HG02943 (cell line): ENCODE data around the gene PRKAR2A.
"Not testable (repeated sequence)": the region's sequence is repeated elsewhere in the genome, so short reads cannot be mapped to it uniquely, and the experiment has no call there.

Experiments used
- ATAC-seq: cut with Tn5 transposase; IDR thresholded peaks from one replicate; pipeline ENCODE4 v1.9.1; 2021; ENCODE audit warnings: mild to moderate bottlenecking, low read depth, moderate library complexity; ENCODE audit not compliant: unreplicated experiment

The PRKAR2A gene

DNA sequence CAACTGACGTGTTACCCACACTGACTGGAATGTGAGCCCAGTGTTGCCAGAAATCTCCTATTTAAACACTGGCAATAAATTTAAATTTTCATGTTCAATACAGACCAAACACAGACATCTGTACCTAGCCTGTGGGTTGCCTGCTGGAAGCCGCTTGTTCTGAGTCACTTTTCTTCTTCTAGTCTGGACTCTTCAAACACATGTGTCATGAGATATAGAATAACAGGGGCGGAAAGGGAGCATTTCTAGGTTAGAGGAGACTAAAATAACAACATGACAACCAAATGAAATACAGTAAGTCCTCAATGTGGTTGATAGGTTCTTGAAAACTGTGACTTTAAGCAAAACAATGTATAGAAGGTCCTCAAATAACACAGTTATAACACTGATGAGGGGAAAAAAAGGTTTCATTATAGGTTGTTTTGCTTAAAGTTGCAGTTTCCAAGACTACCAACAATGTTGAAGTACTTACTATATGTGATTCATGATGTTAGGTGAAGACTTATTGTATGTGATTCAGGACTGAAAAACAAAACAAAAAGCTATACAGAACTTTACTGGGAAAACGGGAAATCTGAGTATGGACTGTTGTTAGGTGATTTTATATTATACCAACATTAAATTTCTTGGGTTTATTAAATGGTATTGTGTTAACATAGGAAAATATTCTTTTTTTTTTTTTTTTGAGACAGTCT lies 63.1 kb downstream of the PRKAR2A start:
- ATAC-seq = no peak

DNA sequence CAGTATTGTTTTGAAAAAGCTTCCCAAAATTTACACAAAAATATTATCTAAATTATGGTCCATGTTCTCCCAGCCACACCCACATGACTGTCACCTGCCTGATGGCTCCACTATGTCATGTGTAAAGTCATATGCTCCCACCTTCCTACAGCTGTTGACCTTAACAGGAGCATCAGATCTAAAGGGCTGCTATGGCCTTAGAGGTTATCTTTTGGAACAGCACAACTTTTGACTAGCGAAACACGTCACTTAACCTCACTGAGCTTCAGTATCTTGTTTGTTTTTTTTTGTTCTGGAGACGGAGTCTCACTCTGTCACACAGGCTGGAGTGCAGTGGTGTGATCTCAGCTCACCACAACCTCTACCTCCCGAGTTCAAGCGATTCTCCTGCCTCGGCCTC lies 64.4 kb downstream of the PRKAR2A start:
- ATAC-seq = no peak

DNA sequence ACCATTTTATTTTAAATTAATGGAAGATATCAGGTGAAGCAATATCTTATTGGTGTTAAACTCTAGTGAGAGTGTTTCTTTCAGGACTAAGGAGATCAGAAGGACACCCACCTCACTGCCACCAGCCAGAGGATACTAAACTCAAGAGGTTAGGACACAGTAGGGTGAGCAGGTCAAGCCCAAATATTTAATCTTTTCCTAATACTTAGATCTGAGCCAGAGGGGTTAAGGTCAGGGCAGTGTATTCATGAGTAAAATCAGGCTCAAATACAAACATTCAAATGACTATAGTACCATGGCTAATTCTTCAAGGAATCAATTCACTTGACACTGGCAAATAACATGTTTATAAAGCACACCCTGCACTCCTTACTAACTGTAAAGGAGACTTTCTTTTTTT lies 65.6 kb downstream of the PRKAR2A start:
- no peak for ATAC-seq

DNA sequence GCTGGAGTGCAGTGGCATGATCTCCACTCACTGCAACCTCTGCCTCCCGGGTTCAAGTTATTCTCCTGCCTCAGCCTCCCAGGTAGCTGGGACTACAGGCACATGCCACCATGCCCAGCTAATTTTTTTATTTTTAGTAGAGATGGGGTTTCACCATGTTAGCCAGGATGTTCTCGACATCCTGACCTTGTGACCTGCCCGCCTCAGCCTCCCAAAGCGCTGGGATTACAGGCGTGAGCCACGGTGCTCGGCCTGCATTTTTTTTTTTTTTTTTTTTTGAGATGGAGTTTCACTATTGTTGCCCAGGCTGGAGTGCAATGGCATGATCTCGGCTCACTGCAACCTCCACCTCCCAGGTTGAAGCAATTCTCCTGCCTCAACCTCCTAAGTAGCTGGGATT lies 69.1 kb downstream of the PRKAR2A start:
- ATAC-seq = not testable (repeated sequence)

DNA sequence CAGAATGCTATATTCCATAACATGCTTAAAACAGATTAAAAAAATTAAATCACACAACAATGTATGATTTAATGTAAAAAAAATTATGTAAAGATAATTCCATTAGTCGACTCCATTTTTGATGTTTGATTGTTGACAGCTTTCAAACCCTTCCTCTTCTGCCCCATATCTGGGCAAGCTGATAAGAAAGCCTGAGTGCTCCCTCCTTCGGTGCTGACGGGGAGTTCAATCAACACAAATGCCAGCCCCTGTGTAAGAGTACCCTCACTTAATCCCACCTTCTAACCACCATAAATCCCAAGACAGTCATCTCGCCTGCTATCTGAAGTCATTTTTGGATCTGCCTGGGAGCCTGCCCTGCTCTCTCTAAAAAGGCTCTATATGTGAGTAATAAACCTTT lies 70.8 kb downstream of the PRKAR2A start:
- ATAC-seq = no peak

DNA sequence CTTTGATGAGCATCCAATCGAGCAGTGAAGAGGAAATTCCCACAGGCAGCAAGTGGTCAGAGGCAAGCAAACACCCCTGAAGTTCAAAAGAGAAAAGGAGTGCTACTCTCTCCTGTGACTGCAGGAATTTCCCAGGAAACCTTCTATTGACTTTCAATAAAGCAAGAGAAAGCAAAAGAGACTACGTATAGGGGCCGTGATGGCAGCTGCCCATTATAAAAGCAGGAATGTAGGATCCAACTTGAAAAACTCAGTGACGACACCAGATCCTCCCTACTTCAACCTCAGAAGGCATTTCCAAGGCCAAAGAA lies 77.5 kb downstream of the PRKAR2A start:
- ATAC-seq = no peak

DNA sequence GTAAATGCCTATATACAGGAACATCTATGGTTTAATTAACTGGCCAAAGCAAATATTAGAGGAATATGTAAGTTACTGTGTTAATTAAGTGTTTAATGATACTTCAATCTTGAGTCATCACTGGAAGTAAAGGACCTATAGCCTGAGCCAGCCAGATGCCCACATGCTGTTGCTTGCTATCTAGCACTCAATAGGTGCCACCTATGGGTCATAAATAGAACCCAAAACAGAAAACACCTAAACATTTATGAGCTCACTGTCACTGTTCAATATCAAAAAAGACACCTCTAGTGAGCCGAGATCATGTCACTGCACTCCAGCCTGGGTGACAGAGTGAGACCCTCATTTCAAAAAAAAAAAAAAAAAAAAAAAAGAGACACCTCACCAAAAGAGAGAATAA lies 82.3 kb downstream of the PRKAR2A start:
- no peak for ATAC-seq

DNA sequence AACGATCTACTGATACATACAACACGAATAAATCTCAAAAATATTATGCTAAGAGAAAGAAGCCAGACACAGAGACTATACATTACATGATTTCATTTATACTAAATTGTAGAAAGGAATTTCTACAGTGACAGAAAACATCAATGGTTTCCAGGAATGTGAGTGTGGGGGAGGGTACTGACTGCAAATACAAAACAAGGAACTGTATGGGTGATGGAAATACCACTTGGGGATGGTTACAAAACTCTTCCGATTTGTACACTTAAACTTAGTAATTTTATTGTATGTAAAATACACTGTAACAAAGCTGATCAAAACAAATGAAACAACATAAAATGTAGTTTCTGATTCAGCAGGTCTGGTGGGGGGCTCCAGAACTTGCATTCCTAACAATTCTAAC lies 84.9 kb downstream of the PRKAR2A start:
- ATAC-seq = no peak

DNA sequence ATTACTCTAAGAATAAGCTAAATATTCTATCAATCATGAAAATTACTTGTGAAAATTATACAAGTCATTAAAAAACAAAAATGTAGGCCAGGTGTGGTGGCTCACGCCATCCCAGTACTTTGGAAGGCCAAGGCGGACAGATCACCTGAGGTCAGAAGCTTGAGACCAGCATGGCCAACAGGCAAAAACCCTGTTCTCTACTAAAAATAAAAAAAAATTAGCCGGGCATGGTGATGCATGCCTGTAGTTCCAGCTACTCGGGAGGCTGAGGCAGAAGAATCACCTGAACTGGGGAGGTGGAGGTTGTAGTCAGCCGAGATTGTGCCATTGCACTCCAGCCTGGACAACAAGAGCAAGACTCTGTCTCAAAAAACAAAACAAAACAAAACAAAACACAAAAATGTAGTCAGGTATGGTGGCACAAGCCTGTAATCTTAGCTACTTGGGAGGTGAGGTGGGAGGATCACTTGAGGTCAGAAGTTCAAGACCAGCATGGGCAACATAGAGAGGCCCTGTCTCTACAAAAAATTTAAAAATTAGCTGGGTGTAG lies 87.6 kb downstream of the PRKAR2A start:
- not testable (repeated sequence) for ATAC-seq

DNA sequence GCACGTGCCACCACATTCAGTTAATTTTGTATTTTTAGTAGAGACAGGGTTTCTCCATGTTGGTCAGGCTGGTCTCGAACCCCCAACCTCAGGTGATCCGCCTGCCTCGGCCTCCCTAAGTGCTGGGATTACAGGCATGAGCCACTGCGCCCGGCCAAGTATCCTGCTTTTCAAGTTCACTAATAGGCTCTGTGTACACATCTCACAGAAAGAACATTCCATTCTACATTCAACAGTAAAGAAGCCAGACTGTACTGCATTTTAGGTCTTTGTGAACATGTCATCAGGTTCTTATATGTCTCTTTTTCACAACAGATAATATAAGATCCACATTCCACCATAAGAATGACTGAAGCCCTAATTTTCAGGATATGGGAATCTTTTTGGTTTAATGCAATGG lies 88.1 kb downstream of the PRKAR2A start:
- not testable (repeated sequence) for ATAC-seq

DNA sequence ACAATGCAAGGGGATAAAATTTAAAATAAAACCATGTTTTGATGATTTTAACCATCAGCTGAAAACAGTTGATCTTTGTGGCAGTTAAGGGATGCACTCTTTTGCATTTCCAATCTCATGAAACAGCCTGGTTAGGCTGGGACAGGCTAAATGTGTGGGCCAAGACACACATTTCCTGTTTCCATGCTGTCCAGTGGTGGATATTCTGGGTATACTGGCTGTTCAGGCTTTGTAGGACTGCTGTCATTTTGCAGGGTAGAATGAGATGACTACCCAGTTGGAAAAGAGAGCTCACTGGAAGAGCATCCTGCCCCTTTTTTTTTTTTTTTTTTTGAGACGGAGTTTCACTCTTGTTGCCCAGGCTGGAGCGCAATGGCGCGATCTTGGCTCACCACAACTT lies 88.6 kb downstream of the PRKAR2A start:
- ATAC-seq = no peak

DNA sequence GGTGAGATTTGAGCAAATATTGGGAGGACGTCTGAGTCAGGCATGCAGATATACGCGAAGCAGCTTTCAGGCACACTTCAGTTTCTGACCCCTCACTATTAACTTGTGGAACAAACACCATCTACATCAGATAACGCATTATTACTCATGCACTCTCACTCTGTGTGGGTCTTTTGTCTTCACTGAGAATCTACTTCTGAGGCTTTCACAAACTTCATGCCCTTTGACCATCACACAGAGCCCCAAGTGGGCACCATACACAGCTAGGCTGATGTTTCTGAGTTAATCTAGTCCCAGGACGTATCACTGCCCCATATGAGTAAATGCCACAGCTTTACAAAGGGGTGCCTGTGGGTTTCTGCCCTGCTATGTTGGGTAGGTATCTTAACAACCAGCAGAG lies 91.0 kb downstream of the PRKAR2A start:
- ATAC-seq = no peak

DNA sequence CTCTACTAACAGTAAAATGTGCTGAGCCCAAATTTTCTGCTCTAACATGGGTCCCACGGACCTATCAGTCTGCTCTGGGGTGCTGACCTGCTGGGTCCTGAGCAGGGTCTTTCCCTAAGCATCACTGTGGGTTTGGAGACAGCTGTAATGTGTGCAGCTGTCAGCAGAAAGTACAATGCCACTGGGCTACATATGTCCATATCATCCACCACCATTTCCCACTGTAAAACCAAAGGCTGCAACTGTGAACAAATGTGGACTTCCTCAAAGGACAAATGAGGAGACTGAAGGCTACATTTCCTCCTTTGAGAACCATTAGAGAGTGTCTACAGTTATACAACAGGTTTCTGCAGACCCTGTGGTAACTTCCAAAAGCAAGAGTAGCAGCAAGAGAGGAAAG lies 96.8 kb downstream of the PRKAR2A start:
- ATAC-seq = no peak

DNA sequence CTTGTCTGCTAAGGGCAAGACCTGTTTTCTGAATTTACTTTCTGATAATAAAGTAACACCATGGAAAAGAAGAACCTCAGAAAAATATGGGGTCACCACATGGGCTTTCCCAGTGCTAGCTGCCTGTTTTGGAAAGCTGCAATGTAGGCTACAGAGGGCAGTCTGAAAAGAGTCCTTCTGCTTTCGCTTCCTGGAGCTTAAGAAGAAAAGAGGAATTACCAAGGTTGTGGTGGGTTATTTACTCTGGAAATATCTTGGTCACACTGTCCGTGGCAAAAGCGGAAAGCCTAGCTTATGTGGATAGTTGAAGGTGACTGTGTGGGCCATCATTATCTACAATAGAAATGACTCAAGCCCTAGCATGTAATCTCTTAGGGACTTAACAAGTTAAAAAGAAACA lies 98.9 kb downstream of the PRKAR2A start:
- no peak for ATAC-seq

DNA sequence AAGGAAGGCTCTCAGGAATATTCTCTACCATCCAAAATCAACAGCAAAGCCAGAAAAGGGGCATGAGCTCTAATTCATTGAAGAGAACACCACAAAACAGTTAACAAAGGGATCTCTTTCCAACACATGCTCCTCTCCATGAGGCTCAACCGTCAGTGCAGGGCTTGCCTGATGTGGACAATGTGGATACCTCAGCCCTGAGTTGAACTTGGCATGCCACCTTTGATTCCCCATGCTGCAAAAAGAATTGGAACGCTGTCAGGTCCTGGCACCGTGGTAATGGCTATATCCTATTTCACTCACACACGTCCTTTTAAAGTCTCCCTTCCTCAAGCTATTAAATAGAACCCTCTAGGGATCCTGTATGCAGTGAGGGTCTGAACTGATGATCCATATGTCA lies 100.0 kb downstream of the PRKAR2A start:
- ATAC-seq = no peak

DNA sequence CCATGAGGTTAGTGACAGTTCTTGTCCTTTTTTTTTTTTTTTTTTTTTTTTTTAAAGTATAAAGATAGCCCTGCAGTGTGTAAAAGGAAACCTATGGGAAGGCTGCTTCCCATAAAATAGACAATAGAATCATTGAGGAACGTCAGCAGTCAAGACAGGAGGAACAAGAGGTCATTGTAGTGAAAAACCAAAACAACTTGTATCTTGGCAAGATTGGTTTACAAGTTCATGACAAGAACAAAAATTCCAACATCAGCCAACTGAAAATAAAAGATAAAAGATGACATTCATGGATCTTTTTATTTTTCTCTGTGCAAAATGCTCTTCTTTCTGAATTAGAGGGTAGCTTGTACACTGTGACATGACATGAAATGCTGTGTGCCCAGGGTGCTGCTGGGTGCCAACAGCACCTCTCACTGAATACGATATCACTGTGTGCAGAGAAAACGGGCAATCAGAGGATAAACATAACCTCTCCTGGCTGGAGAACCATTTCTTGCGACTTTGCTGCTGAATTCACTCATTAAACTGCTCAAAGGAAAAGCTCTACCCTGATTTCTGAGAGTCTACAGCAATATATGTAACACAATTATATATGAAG lies 100.6 kb downstream of the PRKAR2A start:
- no peak for ATAC-seq

DNA sequence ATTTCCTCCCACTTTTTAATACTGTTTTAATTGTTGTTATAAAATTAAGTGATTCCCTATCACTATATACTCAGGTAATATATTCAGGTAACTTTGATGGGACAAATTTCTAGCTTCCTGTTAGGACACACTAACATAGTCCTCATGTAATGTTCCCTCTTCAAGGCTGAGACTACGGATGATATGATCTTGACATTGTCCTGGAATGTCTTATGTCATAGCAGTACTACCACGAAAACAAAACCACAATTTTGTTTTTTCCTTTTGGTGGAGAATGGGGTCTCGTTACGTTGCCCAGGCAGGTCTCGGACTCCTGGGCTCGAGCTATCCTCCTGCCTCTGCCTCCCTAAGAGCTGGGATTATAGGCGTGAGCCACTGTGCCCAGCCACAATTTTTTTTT lies 103.9 kb downstream of the PRKAR2A start:
- no peak for ATAC-seq

DNA sequence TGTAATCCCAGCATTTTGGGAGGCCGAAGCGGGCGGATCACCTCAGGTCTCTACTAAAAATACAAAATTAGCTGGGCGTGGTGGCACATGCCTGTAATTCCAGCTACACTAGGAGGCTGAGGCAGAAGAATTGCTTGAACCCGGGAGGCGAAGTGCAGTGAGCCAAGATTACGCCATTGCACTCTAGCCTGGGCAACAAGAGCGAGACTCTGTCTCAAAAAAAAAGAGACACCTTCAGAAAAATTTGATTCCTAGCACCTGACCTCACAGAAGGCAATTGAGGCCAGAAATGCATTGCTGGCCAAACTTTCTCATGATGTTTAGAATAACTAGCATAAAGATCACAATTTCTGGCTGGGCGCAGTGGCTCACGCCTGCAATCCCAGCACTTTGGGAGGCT lies 106.4 kb downstream of the PRKAR2A start:
- not testable (repeated sequence) for ATAC-seq

DNA sequence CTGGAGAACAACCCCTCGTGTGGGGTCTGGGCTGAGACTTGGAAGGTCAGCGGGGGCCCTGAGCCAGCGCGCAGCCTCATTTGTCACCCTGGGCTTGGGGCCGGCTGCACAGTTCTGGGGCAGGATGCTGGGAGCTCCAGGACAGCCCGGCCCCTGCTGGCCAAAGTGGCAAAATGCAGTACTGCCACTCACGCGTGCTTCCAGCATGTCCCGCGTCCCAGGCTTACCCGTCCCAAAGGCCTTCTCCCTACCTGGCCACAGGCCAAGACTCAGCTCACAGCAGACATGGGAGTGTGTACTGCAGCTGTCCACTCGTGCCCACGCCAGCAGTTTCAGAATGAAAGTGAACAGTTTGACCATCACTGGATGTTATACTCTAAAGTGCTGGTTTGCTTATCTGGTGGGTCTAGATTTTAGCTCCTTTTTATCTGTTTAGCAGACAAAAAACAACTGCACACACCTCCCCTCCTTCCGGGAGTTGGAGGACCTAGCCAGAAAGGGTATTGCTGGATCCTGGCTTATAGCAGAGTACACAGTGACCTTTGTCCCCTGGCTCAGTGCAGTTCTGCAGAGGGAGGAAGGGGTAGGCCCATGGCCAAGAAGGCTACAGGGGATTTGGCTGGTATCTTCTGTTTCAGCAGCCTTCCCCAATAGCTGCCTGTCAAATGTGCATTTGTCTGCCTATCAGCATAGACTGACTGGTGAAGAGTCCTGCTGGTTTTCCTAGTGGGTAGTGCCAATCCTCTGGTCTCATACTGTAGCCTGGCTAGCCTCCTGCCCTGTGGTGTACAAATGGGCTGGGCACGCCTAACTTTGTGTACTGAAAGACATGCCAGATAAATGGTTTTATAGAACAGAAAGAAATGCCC lies 107.5 kb downstream of the PRKAR2A start:
- ATAC-seq = peak; percentile 79

DNA sequence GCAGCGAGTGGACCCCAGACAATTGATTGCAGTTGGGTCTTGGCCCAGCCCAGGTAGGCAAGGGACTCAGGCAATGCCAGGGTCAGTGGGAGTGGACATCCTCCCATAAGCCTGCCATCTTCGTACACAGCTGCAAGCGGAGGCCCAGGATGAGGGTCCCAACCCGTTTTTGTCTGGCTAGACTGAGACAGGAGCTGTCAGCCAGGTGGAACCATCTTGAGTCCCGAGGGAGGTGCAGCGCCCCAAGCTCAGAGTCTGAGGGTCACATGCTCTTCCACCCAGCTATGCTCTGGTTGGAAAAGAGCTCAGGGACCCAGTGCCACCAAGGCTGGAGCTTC lies 108.1 kb downstream of the PRKAR2A start:
- peak; percentile 30 for ATAC-seq

DNA sequence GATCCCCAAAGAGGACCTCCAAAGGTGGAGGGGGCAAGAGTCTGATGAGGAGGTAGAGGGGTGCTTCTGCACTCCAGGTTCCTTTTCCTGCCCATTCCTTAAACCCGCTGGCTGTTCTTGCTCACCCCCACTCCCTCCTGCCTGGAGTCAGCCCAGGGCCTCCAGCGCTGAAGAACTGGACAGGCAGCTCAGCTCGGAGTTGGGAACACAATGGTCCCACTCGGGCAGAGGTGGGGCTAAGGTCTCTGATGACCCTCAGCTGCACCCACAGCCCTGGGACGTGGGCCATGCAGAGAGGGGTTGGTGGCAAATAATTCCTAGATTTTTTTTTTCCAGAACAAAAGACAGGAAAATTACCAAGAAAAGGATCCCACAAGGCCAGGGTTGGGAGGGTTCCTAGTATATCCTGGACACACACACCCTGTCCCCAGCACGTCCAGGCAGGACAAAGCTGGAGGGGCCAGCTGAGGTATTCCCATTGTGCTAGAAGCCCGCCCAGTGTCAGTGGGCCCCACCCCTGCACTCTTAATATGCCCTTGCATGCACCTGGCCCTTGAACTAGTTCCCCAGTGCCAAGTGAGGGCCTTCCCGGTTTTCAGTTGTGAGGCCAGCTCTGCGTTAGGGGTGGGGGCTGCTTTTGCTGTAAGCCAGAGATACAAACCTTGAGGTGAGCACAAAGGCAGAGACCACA lies 108.6 kb downstream of the PRKAR2A start:
- ATAC-seq = no peak
